HCT116 (cell line): ENCODE data around the gene FUNDC2. TPM values are rescaled to one million over a fixed set of nuclear protein-coding genes. Genes with fewer than 3 reads are reported as not detected.

Source experiments
- ATAC-seq: fragments of 200-7000 bp; cut with Tn5 transposase; 2 replicates; pipeline ENCODE4 v1.9.1; 2020; ENCODE audit warnings: mild to moderate bottlenecking, moderate library complexity
- BruUV-seq: library from RNA; stranded (reverse); fragments of 400-500 nt; replicated peaks from 2 replicates; lab custom pipeline; 2021; lab: Mats Ljungman, UMichigan
- CTCF ChIA-PET: fragments of 300-600 bp; sonication (Branson Sonifier 250); formaldehyde crosslinking; loops from one replicate; lab custom pipeline; 2021; ENCODE audit warnings: antibody characterized with exemption; lab: Charles Lee
- POLR2A ChIA-PET: fragments of 300-600, 350-600 bp; sonication (Branson Sonifier 250); formaldehyde crosslinking; loops from one replicate; lab custom pipeline; 2021; ENCODE audit warnings: antibody characterized with exemption; lab: Charles Lee
- RAD21 ChIA-PET, 2 experiments: fragments of 300-600 bp; sonication (Branson Sonifier 250); formaldehyde crosslinking; loops; one replicate each; lab custom pipeline; 2023; ENCODE audit warnings: low total read pairs in 2 of 2; ENCODE audit not compliant: uncharacterized antibody in 2 of 2, unreplicated experiment in 2 of 2, low non-redundant PET in 1 of 2; lab: Charles Lee
- DNase-seq: peaks from one replicate; pipeline ENCODE4 v3.0.0-alpha.2; 2010; ENCODE audit warnings: low read depth, low spot score
- H2AFZ ChIP-seq: fragments of 200-600 bp; shearing (Covaris generic), sonication (generic); 2 replicates; pipeline ENCODE4 v1.6.1; 2017; ENCODE audit warnings: low read depth, mixed run types, mixed read lengths, antibody characterized with exemption, low read length; ENCODE audit not compliant: poor library complexity, severe bottlenecking
- H3K27ac ChIP-seq: 2 replicates; pipeline ENCODE4 v1.5.1; 2012; ENCODE audit warnings: low read depth, low read length
- H3K27me3 ChIP-seq: fragments of 200-600 bp; sonication (generic); 2 replicates; pipeline ENCODE4 v1.6.1; 2016; ENCODE audit warnings: mixed run types, low read length, mixed read lengths; ENCODE audit not compliant: insufficient read depth
- H3K36me3 ChIP-seq, 2 experiments: fragments of 200-500 bp in 1 of 2; fragments of 200-600 bp in 1 of 2; sonication (Bioruptor generic) in 1 of 2; sonication (generic) in 1 of 2; 2 replicates each; pipeline versions ENCODE4 v1.5.1 to v1.6.1; 2014 to 2016; ENCODE audit warnings: low read length in 2 of 2, inconsistent platforms in 1 of 2, mixed read lengths in 1 of 2, mixed run types in 1 of 2; ENCODE audit not compliant: insufficient read depth in 2 of 2, control insufficient read depth in 1 of 2
- H3K4me1 ChIP-seq, 2 experiments: fragments of 200-600 bp in 1 of 2; sonication (generic) in 1 of 2; 2 replicates each; pipeline versions ENCODE4 v1.5.1 to v1.6.1; 2012 to 2017; ENCODE audit warnings: low read length in 2 of 2, inconsistent platforms in 1 of 2, mild to moderate bottlenecking in 1 of 2, mixed read lengths in 1 of 2, mixed run types in 1 of 2, moderate library complexity in 1 of 2; ENCODE audit not compliant: insufficient read depth in 2 of 2, control insufficient read depth in 1 of 2
- H3K4me2 ChIP-seq: fragments of 200-600 bp; sonication (generic); 2 replicates; pipeline ENCODE4 v1.6.1; 2017; ENCODE audit warnings: mixed run types, low read length, mixed read lengths
- H3K4me3 ChIP-seq, 2 experiments: fragments of 200-600 bp in 1 of 2; sonication (generic) in 1 of 2; replicated peaks in 1 of 2; 2 replicates each; pipeline ENCODE4 v1.5.1; 2011 to 2016; ENCODE audit warnings: low read length in 2 of 2, control low read depth in 1 of 2, low read depth in 1 of 2, mild to moderate bottlenecking in 1 of 2, mixed read lengths in 1 of 2, mixed run types in 1 of 2
- H3K79me2 ChIP-seq: fragments of 200-600 bp; sonication (generic); 2 replicates; pipeline ENCODE4 v1.6.1; 2017; ENCODE audit warnings: mild to moderate bottlenecking, mixed run types, low read length, moderate library complexity, mixed read lengths; ENCODE audit not compliant: insufficient read depth
- H3K9ac ChIP-seq: fragments of 200-600 bp; sonication (generic); 2 replicates; pipeline ENCODE4 v1.6.1; 2016; ENCODE audit warnings: low read length, mixed read lengths
- H3K9me2 ChIP-seq: fragments of 200-600 bp; sonication (generic), shearing (Covaris generic); 2 replicates; pipeline ENCODE4 v1.6.1; 2017; ENCODE audit warnings: mixed run types, mild to moderate bottlenecking, moderate library complexity; ENCODE audit not compliant: insufficient read depth
- H3K9me3 ChIP-seq, 2 experiments: fragments of 200-500 bp in 1 of 2; fragments of 200-600 bp in 1 of 2; sonication (Bioruptor generic) in 1 of 2; sonication (generic) in 1 of 2; 2 replicates each; pipeline ENCODE4 v1.6.1; 2014 to 2017; ENCODE audit warnings: low read length in 2 of 2, mixed read lengths in 2 of 2, inconsistent platforms in 1 of 2, low read depth in 1 of 2, mild to moderate bottlenecking in 1 of 2, mixed run types in 1 of 2, moderate library complexity in 1 of 2; ENCODE audit not compliant: control insufficient read depth in 1 of 2, insufficient read depth in 1 of 2
- H4K20me1 ChIP-seq: fragments of 200-600 bp; sonication (generic), shearing (Covaris generic); 2 replicates; pipeline ENCODE4 v1.6.1; 2017; ENCODE audit warnings: mixed run types, mild to moderate bottlenecking, moderate library complexity; ENCODE audit not compliant: insufficient read depth
- ATF3 ChIP-seq: IDR thresholded peaks from 2 replicates; pipeline ENCODE4 v1.6.1; 2012
- CBX3 ChIP-seq: IDR thresholded peaks from 2 replicates; pipeline ENCODE4 v1.6.1; 2012; ENCODE audit warnings: low read depth
- EGR1 ChIP-seq: IDR thresholded peaks from 2 replicates; pipeline ENCODE4 v1.6.1; 2012; ENCODE audit warnings: low read depth
- EZH2 ChIP-seq: fragments of 200-600 bp; sonication (generic); IDR thresholded peaks from 2 replicates; pipeline ENCODE4 v1.6.1; 2017; ENCODE audit warnings: antibody characterized with exemption, mixed run types
- EZH2phosphoT487 ChIP-seq: fragments of 200-600 bp; IDR thresholded peaks from 2 replicates; pipeline ENCODE4 v1.6.1; 2018; ENCODE audit warnings: antibody characterized with exemption, borderline replicate concordance
- POLR2AphosphoS5 ChIP-seq: IDR thresholded peaks from 2 replicates; pipeline ENCODE4 v1.6.1; 2011; ENCODE audit warnings: mild to moderate bottlenecking, low read depth, low read length, moderate library complexity
- RAD21 ChIP-seq: IDR thresholded peaks from 2 replicates; pipeline ENCODE4 v1.6.1; 2012; ENCODE audit warnings: low read depth, mild to moderate bottlenecking
- TCF7L2 ChIP-seq: IDR thresholded peaks from 2 replicates; pipeline ENCODE4 v1.7.0; 2011; ENCODE audit warnings: borderline replicate concordance, inconsistent platforms; ENCODE audit not compliant: insufficient read depth, insufficient read length; ENCODE audit errors: extremely low read depth
- YY1 ChIP-seq: IDR thresholded peaks from 2 replicates; pipeline ENCODE4 v1.6.1; 2011; ENCODE audit warnings: low read length, low read depth, moderate library complexity, mild to moderate bottlenecking; ENCODE audit not compliant: insufficient replicate concordance; ENCODE audit errors: extremely low read depth
- intact Hi-C: fragments of 100-400 bp; cut with micrococcal nuclease; formaldehyde crosslinking; loops from 2 replicates; pipeline ENCODE4 v1.10.0; 2022
- total RNA-seq: library from RNA; stranded (reverse); gene quantifications from one replicate; pipeline ENCODE4 v1.2.1, GENCODE V29; 2021; ENCODE audit not compliant: unreplicated experiment
- TF ChIP-seq, protein P1 (sequence below), 3 experiments: fragments of 200-600 bp in 1 of 3; sonication (generic) in 1 of 3; IDR thresholded peaks in 2 of 3; conservative IDR thresholded peaks in 1 of 3; 2 replicates each; pipeline ENCODE4 v1.5.1; 2012 to 2017; ENCODE audit warnings: low read depth in 2 of 3, low read length in 2 of 3, antibody characterized with exemption in 1 of 3, borderline replicate concordance in 1 of 3, control low read depth in 1 of 3, mild to moderate bottlenecking in 1 of 3, mixed read lengths in 1 of 3, mixed run types in 1 of 3, moderate library complexity in 1 of 3; ENCODE audit not compliant: insufficient read depth in 1 of 3
- TF ChIP-seq, protein P2 (sequence below): IDR thresholded peaks from 2 replicates; pipeline ENCODE4 v1.6.1; 2012; ENCODE audit warnings: low read depth

Gene FUNDC2
- total RNA-seq, 1 experiment from 2014 or later = 32.5 TPM

GRCh38 chrX:154986826-154987575 is 39.6 kb upstream of the FUNDC2 start:
- Histone ChIP-seq H3K4me1 (no peaks in the 10 kb centered on the region), H4K20me1 (no peaks in the 10 kb centered on the region), H3K9me2 (no peaks in the 10 kb centered on the region), H3K4me3 (no peak overlapping the region), H3K27me3 (no peaks in the 10 kb centered on the region), H3K36me3 (no peaks in the 10 kb centered on the region), H3K9ac (no peak overlapping the region), H3K79me2 (no peaks in the 10 kb centered on the region), H3K9me3 (no peaks in the 10 kb centered on the region), H3K4me2 (no peak overlapping the region), H3K27ac (no peak overlapping the region), H2AFZ (no peak overlapping the region)
- TF ChIP-seq, protein P1, sequence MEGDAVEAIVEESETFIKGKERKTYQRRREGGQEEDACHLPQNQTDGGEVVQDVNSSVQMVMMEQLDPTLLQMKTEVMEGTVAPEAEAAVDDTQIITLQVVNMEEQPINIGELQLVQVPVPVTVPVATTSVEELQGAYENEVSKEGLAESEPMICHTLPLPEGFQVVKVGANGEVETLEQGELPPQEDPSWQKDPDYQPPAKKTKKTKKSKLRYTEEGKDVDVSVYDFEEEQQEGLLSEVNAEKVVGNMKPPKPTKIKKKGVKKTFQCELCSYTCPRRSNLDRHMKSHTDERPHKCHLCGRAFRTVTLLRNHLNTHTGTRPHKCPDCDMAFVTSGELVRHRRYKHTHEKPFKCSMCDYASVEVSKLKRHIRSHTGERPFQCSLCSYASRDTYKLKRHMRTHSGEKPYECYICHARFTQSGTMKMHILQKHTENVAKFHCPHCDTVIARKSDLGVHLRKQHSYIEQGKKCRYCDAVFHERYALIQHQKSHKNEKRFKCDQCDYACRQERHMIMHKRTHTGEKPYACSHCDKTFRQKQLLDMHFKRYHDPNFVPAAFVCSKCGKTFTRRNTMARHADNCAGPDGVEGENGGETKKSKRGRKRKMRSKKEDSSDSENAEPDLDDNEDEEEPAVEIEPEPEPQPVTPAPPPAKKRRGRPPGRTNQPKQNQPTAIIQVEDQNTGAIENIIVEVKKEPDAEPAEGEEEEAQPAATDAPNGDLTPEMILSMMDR (IDR thresholded peaks at IDR 0.05 in 2 of 3, conservative IDR thresholded peaks at IDR 0.05 in 1 of 3; ENCODE audit: borderline replicate concordance in 1 of 3, insufficient read depth in 1 of 3, low read depth in 2 of 3, low read length in 2 of 3) = peak in 2 of 3 experiments; percentile 21 to 45; a peak in 2 of 6 replicates
- TF ChIP-seq TCF7L2 = no peak
- no peak for TF ChIP-seq EGR1
- TF ChIP-seq RAD21 = peak; percentile 59
- intact Hi-C loops = no loop called here
- CTCF ChIA-PET = interaction anchor here (0.9 kb wide), 1 partner anchor 70 kb away, joined by 3 read pairs; no protein-coding TSS in a partner anchor
- RAD21 ChIA-PET = no interaction called here
- no TSS peak for BruUV-seq
- no peak for ATAC-seq
- no peak for DNase-seq
- POLR2A ChIA-PET = no interaction called here

DNA sequence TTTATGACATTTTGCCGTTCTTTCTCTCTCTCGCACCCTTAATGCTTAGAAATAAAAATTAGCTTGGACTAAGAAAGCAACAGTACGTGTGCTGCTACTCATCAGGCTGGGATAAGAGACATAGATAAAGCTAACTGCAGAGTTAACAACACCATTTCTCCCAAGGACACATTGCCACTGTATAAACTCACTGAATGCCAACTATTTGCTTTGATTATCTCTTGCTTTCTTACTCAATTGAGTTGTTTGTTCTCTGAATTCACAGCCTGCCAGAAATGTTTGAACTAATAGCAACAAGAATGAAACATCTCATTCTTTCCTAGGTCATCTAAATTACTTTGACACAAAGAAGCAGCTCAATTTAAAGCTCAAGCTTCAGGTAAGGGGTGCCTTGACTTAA is 38.7 kb upstream of the FUNDC2 start:
- TF ChIP-seq RAD21 (no peak), EZH2 (no peak), CBX3 (no peak), YY1 (no peak), ATF3 (no peak), EZH2phosphoT487 (no peak), POLR2AphosphoS5 (no peak)
- TF ChIP-seq, protein P2, sequence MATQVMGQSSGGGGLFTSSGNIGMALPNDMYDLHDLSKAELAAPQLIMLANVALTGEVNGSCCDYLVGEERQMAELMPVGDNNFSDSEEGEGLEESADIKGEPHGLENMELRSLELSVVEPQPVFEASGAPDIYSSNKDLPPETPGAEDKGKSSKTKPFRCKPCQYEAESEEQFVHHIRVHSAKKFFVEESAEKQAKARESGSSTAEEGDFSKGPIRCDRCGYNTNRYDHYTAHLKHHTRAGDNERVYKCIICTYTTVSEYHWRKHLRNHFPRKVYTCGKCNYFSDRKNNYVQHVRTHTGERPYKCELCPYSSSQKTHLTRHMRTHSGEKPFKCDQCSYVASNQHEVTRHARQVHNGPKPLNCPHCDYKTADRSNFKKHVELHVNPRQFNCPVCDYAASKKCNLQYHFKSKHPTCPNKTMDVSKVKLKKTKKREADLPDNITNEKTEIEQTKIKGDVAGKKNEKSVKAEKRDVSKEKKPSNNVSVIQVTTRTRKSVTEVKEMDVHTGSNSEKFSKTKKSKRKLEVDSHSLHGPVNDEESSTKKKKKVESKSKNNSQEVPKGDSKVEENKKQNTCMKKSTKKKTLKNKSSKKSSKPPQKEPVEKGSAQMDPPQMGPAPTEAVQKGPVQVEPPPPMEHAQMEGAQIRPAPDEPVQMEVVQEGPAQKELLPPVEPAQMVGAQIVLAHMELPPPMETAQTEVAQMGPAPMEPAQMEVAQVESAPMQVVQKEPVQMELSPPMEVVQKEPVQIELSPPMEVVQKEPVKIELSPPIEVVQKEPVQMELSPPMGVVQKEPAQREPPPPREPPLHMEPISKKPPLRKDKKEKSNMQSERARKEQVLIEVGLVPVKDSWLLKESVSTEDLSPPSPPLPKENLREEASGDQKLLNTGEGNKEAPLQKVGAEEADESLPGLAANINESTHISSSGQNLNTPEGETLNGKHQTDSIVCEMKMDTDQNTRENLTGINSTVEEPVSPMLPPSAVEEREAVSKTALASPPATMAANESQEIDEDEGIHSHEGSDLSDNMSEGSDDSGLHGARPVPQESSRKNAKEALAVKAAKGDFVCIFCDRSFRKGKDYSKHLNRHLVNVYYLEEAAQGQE = no peak
- ChIA-PET CTCF (interaction anchor here (0.9 kb wide), 2 partner anchors 69 to 98 kb away, joined by 3 read pairs; no protein-coding TSS in a partner anchor), RAD21 (no interaction called here), POLR2A (no interaction called here)
- Histone ChIP-seq H3K27me3 (no peaks in the 10 kb centered on the region), H3K9ac (no peak overlapping the region), H3K36me3 (no peaks in the 10 kb centered on the region), H3K9me3 (no peaks in the 10 kb centered on the region), H3K27ac (no peak overlapping the region), H3K4me1 (no peaks in the 10 kb centered on the region), H2AFZ (no peak overlapping the region), H3K4me3 (no peak overlapping the region), H3K4me2 (no peak overlapping the region), H4K20me1 (no peaks in the 10 kb centered on the region), H3K9me2 (no peaks in the 10 kb centered on the region), H3K79me2 (no peaks in the 10 kb centered on the region)
- DNase-seq (no peak), ATAC-seq (no peak)
- no TSS peak for BruUV-seq
- intact Hi-C loops = no loop called here
